ENCODE results near the gene PPP2R2C. TPM values are rescaled to one million over a fixed set of nuclear protein-coding genes. Genes with fewer than 3 reads are reported as not detected.

The PPP2R2C gene
- total RNA-seq, 2 experiments from 2014 or later: not detected

GRCh38 chr4:6307230-6307629 lies 165.2 kb downstream of the PPP2R2C start:
- no peak overlapping the region for H3K27ac ChIP-seq (ENCODE audit: low read depth, low read length, poor library complexity, severe bottlenecking)
- H3K4me3 ChIP-seq (ENCODE audit: low read depth, low read length, poor library complexity, severe bottlenecking): no peak overlapping the region
- no TSS peak for BruUV-seq (replicated peaks)
- CTCF ChIA-PET (ENCODE audit: unreplicated experiment): no interaction called here
- H3K4me2 ChIP-seq (ENCODE audit: low read length): no peak overlapping the region
- TF ChIP-seq CTCF (conservative IDR thresholded peaks at IDR 0.05; ENCODE audit: low read length) (no peak), EZH2phosphoT487 (IDR thresholded peaks at IDR 0.05; ENCODE audit: borderline replicate concordance, low read depth, low read length) (no peak)
- H3K79me2 ChIP-seq (ENCODE audit: insufficient read depth, low read depth, low read length): no peaks in the 10 kb centered on the region
- H3K36me3 ChIP-seq (ENCODE audit: insufficient read depth, low read length): no peaks in the 10 kb centered on the region
- no peaks in the 10 kb centered on the region for H3K4me1 ChIP-seq (ENCODE audit: insufficient read depth, low read length, poor library complexity, severe bottlenecking)
- H3K9me2 ChIP-seq (ENCODE audit: insufficient read depth, low read length): no peaks in the 10 kb centered on the region
- intact Hi-C loops (cut with micrococcal nuclease; ENCODE audit: unreplicated experiment): no loop called here
- H4K20me1 ChIP-seq (ENCODE audit: insufficient read depth, low read length): no peaks in the 10 kb centered on the region
- H3K9me3 ChIP-seq (ENCODE audit: low read length): no peaks in the 10 kb centered on the region
- no peak overlapping the region for H2AFZ ChIP-seq (ENCODE audit: low read length)
- POLR2A ChIA-PET: no interaction called here
- no peak for DNase-seq (ENCODE audit: low spot score)

- CTCF ChIA-PET (ENCODE audit: unreplicated experiment): no interaction called here
- no peak overlapping the region for H2AFZ ChIP-seq (ENCODE audit: low read length)
- H3K4me3 ChIP-seq (ENCODE audit: low read depth, low read length, poor library complexity, severe bottlenecking): no peak overlapping the region
- H3K79me2 ChIP-seq (ENCODE audit: insufficient read depth, low read depth, low read length): no peaks in the 10 kb centered on the region
- no peaks in the 10 kb centered on the region for H3K4me1 ChIP-seq (ENCODE audit: insufficient read depth, low read length, poor library complexity, severe bottlenecking)
- H3K4me2 ChIP-seq (ENCODE audit: low read length): no peak overlapping the region
- no TSS peak for BruUV-seq (replicated peaks)
- no peaks in the 10 kb centered on the region for H3K36me3 ChIP-seq (ENCODE audit: insufficient read depth, low read length)
- no peak for DNase-seq (ENCODE audit: low spot score)
- no peak overlapping the region for H3K27ac ChIP-seq (ENCODE audit: low read depth, low read length, poor library complexity, severe bottlenecking)
- no peaks in the 10 kb centered on the region for H3K9me3 ChIP-seq (ENCODE audit: low read length)
- intact Hi-C loops (cut with micrococcal nuclease; ENCODE audit: unreplicated experiment): no loop called here
- no peaks in the 10 kb centered on the region for H3K9me2 ChIP-seq (ENCODE audit: insufficient read depth, low read length)
- POLR2A ChIA-PET: interaction anchor here (0.9 kb wide), 1 partner anchor 19 kb away, joined by 7 read pairs; no protein-coding TSS in a partner anchor
- H4K20me1 ChIP-seq (ENCODE audit: insufficient read depth, low read length): no peaks in the 10 kb centered on the region
- TF ChIP-seq CTCF (conservative IDR thresholded peaks at IDR 0.05; ENCODE audit: low read length): no peak
- no peak for TF ChIP-seq EZH2phosphoT487 (IDR thresholded peaks at IDR 0.05; ENCODE audit: borderline replicate concordance, low read depth, low read length)
Measured at GRCh38 chr4:6306299-6306698, 166.1 kb downstream of the PPP2R2C start.

- ChIA-PET CTCF (ENCODE audit: unreplicated experiment) (no interaction called here), POLR2A (no interaction called here)
- TF ChIP-seq CTCF (conservative IDR thresholded peaks at IDR 0.05; ENCODE audit: low read length) (no peak), EZH2phosphoT487 (IDR thresholded peaks at IDR 0.05; ENCODE audit: borderline replicate concordance, low read depth, low read length) (no peak)
- no TSS peak for BruUV-seq (replicated peaks)
- no peak overlapping the region for H3K4me2 ChIP-seq (ENCODE audit: low read length)
- H3K27ac ChIP-seq (ENCODE audit: low read depth, low read length, poor library complexity, severe bottlenecking): no peak overlapping the region
- H2AFZ ChIP-seq (ENCODE audit: low read length): no peak overlapping the region
- no peaks in the 10 kb centered on the region for H3K79me2 ChIP-seq (ENCODE audit: insufficient read depth, low read depth, low read length)
- H3K9me3 ChIP-seq (ENCODE audit: low read length): no peaks in the 10 kb centered on the region
- no peaks in the 10 kb centered on the region for H3K36me3 ChIP-seq (ENCODE audit: insufficient read depth, low read length)
- intact Hi-C loops (cut with micrococcal nuclease; ENCODE audit: unreplicated experiment): no loop called here
- H3K4me3 ChIP-seq (ENCODE audit: low read depth, low read length, poor library complexity, severe bottlenecking): no peak overlapping the region
- H4K20me1 ChIP-seq (ENCODE audit: insufficient read depth, low read length): no peaks in the 10 kb centered on the region
- no peaks in the 10 kb centered on the region for H3K9me2 ChIP-seq (ENCODE audit: insufficient read depth, low read length)
- no peaks in the 10 kb centered on the region for H3K4me1 ChIP-seq (ENCODE audit: insufficient read depth, low read length, poor library complexity, severe bottlenecking)
- DNase-seq (ENCODE audit: low spot score): no peak
Measured at GRCh38 chr4:6303943-6304342, 168.5 kb downstream of the PPP2R2C start.

Data from OCI-LY7 (cell line).